M059J (cell line): ENCODE results near the gene TMCC2. TPM values are rescaled to one million over a fixed set of nuclear protein-coding genes. Genes with fewer than 3 reads are reported as not detected.

Source experiments
- DNase-seq: peaks from one replicate; pipeline ENCODE4 v3.0.0-alpha.2; 2012; ENCODE audit warnings: low read depth
- total RNA-seq: library from RNA; depleted of rRNA; stranded (reverse); fragments of >200 nt; shearing (Covaris generic); gene quantifications from 2 replicates; pipeline ENCODE4 v1.2.3, GENCODE V29; 2014

Gene TMCC2
- total RNA-seq, 1 experiment from 2014 or later: 2.7 TPM

DNA sequence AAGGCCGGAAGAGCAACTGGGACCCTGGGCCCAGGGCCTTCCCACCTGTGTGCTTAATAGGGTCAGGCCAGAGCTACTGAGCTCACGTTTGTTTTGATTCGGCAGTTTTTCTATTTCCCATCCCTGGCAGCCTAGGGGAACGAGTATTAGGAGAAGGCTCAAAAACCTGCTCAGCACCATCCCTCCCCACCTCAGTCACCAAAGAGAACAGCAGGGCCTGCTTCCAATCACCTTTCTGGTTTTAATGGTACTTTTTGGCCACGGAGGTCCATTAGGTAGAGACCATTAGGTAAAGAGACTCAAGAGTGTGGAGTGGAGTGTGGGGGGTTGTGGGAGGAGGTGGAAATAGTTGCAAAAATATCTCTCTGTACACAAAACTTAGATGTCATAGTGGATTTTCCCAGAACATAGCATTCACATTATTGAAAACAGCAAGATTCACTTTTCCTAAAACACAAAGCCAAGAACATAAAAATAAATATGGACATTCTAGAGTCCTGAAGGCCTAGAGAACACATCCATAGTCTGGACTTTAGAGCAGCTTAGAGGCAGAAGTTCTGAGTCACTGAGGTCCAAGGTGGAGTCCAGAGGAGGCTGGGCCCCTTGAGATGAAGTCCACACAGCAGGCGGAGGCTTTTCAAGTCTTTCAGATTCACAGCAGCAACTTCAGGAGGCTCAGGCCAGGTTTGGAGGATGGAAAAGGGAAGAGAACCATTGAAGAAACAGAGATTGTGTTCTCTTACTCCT is 74.3 kb downstream of the TMCC2 start:
- peak; percentile 59 for DNase-seq

DNA sequence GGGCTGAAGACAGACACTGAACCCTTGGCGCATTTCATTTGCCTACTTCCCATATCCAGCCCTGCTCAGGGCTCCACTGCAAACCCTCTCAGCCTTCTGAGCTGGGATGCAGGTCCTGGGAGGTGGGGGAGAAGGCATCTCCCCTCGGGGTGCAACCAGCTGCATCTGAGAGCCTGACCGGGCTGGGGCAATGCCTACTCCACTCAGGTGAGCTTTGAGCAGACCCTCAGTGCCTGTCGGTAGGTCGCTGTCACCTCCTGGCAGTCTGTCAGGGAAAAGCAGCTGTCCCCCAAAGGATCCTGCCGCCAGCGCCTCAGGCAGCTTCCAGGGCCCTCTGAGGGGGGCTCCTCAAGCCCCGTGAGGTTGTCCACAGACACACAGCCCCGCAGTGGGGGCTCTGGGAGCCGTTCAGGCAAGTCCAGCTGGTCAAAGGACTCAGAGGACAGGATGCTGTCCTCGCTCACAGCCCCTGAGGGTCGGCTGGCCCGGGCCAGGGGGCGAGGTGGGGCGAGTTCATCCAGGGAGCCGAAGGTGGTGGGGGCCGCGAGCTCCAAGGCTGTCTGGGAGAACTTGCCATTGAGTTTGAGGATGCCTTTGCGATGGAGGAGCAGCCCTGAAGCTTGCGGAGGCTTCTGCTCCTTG is 75.6 kb downstream of the TMCC2 start:
- DNase-seq: no peak

DNA sequence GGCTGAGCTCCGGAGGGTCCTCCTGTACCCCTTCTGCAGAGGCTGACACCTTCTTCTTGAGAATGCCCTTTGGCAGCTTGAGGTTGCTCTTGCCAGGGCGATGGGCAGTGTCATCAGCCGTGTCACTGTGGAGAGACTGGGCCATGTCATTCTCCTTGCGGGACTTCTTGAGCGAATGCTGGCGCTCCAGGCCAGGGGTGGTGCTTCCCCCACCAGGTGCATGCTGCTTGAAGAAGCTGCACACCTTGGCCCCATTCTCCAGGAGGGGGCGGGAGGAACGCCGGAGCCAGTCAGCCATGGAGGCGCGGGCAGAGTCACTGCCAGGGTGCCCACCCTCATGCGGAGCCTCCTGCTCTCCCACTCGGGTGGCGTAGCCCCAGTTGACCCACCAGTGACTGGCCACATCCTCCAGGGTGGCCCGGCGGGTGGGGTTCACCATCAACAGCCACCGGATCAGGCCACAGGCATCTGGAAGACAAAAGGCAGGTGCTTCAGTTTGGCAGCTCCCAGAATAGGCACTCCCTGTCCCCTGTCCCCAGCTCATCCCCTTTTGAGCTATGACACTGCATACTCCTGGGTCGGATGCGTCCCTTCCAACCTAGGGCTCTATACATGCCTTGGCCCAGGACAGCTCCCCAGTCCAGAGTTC is 76.4 kb downstream of the TMCC2 start:
- no peak for DNase-seq

DNA sequence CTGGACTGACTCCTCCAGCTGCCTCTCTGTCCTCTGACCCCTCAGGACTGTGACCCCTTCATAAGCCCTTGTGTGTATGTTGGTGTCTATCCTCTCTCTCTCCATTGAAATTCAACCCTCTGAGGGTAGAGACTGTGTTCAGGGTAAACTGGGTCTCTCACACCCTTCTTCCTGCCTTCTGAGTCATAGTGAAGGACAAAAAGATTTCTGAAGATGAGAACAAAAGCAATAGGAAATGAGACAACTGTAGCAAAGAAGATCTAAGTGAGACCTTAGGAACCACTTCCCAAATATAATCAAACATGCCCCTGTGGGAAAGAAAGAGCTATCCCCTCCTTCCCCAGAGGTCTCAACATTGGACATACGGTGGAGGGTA is 76.9 kb downstream of the TMCC2 start:
- no peak for DNase-seq

DNA sequence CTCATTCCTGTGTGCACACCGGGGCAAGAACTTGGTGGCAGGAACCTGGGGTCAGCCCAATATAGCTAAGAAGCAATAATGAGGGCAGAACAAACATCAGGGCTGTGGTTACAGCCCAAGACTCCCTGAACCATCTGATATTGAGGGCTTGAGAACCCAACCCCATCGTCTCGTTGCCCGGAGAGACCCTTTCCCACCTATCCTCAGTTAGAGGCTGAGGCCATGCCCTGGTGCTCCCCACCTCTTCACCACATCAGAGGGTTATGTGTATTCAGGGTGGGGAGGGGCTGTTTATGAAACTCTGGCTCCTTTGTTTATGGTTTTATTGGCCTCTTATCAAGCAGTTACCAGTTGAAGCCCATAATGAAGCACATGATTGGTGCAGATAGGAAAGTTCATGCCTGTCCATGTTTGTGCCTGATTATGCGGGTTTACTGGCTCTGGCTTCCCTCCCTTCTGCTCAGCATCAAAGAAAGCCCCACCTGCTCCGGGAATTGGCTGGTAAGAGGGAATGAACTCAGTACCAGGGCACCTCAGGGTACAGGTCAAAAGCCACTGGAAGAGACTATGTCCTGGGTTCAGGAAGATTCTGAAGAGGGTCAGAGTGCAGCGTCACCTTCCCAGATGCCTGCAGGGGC is 79.3 kb downstream of the TMCC2 start:
- no peak for DNase-seq

DNA sequence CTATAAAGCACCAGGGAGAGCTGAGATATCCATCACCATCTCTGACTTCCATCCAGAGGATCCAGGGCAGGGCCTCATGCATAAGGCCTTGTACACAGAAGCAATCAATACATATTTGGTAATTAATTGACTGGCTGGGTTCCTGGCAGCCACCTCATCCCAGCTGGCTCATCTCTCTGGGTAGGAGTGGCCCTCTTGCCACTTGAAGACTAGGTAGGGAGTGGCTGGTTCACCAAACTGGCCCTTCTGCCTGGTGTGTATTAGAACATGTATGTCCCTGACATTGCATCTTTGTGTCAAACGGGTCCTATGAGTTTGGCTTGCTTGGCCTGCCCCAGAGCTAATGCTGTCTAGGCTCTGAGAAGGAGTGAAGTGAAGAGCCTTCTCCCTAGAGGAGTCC is 82.0 kb downstream of the TMCC2 start:
- no peak for DNase-seq

DNA sequence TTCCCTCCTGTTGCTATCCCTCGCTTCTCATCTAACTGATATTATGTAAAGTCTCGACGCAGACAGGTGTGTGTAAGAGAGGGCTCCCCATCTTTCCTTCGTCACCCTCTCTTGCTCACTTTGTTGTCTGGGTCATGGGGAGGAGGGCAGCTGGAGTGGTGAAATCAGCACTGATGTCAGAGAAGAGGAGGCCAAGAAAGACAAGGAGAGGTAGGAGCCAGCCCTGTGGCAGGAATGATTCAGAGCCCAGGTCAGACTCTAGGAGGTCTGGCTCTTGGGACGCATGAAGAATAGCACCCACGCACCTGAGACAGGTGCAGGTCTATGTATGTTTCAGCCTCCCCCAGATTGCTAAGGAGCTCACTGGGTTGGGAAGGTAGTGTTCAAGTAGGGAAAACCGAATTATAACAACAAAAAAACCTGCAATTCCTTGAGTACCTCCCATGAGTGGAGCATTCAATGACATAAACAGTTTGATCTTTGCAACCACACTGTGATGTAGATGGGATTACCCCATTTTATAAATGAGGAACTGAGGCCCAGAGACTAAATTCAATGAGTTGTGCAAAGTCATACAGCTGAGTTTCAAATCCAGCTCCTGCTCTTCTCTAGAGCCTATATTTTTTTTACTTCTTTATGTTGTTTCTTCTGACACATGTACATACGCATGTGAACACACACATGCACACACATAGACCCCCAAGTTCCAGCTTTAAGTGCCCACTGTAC is 83.4 kb downstream of the TMCC2 start:
- no peak for DNase-seq

DNA sequence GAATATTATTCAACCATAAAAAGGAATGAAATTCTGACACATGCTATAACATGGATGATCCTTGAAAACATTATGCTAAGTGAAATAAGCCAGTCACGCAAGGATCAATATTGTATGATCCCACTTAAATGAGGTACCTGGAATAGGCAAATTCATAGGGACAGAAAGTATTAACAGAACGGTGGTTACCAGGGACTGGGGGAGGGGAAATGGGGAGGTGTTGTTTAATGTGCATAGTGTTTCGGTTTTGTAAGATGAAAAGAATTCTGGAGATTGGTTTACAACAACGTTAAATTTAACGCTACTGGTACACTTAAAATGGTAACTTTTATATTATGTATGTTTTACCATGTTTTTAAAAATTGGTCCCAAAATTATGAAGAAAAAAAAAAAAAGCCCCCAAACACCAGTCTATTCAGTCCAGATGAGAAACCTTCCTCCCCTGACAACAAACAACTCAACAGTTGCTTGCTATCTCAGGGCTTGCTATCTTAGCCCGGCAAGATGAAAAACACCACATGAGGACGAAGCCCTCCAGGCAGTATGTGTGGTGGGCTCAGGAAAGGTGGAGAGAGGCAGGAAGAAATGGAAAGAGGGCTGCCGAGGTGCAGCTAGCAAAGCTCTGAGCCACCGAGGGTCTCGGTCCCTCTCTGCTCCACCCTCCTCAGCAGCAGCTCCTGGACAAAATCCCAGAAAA is 85.3 kb downstream of the TMCC2 start:
- no peak for DNase-seq

DNA sequence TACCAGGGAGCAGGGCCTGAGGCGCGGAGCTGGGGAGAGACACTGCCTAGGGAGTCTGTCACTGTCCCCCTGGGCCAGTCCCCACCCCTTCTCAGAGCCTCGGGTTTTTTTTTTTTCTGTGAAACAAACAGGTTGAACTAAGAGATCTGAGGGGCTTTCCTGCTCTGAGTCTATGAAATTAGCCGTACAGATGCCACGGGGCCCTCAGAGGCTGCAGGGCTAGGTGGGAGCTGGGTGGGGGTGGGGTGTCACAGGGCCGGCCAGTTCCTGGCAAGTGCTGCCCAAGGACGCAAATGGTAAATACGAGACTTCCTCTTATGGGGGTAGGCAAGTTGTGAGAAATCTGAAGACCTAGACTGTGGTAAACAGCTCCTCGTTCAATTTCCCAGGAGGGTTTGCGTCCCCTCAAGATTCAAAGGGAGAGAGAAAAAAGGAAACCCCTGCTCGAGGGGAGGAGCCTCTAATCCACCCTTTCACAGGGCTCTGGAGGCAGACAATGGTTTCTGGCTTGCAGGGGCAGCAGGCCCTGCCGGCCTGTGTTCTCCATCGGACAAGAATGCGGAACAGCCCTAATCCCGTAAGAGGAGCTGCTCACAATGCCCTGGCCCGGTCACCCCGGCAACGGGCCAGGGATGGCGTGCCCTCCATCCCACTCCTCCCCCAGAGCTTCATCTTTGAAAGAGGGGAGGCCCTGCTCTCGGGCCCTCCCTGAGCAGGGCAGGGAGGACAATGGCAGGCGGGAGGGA is 86.0 kb downstream of the TMCC2 start:
- DNase-seq: peak; percentile 80

DNA sequence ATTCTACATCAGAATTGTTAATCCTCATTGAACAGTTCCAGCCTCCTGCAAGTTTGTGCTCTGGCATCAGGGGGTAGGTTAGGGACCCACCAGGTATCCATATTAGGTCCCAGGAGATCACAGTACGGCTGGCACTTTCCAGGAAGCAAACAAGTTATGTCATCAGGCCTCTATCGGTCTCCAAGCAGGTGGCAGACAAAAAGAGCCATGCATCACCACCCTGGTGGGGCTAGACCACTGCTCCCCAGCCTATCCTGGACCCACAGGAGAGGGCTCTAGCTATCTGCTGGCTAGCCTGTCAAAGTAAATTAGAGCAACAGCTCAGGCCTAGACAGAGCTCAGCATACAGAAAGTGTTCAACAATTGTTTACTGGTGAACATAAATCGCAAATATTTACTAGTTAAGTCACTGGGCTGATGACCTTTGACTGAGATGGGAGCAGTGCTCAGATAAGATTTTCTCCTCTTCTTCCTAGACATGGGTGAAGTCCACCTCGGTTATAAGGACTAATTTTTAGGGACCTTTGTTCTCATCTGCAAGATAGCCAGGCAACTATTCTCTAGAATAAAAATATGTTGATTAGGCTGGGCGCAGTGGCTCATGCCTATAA is 87.4 kb downstream of the TMCC2 start:
- DNase-seq: no peak

DNA sequence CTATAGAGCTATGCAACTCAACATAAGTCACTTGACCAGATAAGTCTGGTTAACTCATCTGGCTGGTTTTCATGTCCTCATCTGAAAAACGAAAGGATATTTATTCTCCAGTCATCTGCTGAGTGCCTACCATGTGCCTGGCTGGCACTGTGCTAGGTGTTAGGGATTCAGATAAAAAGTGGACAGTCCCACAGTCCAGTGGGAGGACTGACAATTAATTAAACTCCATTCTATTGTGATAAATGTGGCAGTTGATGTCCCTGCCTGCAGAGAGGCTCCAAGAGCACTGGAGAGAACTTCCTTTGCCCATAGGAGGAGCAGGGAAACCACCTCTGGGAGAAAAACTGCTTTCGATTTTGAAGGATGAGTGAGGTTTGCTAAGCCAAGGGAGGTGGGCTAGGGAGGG is 88.4 kb downstream of the TMCC2 start:
- peak; percentile 18 for DNase-seq

DNA sequence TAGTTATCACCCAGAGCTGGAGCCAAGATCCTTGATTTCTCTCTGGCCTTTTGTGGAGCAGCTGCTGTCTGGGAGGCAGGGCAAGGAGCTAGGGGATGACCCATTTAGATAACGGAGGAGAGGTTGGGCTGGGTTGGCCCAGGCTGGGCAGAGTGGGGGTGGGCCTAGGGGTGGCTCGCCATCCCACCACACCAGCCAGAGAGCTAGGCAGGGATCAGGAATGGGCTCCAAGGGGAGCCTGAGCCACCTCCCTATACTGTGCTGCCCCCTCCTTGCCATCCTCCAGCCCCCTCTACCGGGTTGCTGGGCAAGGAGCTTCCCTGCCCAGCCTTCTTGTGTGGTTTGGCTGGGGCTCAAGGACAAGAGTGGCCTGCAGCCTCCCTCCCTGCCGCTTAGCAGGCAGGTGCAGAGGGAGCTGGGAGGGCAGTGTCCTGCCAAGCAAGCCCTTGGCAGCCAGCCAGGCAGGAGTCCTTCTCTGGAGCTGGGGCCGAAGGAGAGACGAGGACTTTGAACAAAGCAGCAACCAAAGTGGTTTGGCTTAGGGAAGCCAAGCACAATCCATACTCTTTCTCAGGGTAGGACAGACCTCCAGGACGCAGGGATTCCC is 89.7 kb downstream of the TMCC2 start:
- DNase-seq: peak; percentile 92

DNA sequence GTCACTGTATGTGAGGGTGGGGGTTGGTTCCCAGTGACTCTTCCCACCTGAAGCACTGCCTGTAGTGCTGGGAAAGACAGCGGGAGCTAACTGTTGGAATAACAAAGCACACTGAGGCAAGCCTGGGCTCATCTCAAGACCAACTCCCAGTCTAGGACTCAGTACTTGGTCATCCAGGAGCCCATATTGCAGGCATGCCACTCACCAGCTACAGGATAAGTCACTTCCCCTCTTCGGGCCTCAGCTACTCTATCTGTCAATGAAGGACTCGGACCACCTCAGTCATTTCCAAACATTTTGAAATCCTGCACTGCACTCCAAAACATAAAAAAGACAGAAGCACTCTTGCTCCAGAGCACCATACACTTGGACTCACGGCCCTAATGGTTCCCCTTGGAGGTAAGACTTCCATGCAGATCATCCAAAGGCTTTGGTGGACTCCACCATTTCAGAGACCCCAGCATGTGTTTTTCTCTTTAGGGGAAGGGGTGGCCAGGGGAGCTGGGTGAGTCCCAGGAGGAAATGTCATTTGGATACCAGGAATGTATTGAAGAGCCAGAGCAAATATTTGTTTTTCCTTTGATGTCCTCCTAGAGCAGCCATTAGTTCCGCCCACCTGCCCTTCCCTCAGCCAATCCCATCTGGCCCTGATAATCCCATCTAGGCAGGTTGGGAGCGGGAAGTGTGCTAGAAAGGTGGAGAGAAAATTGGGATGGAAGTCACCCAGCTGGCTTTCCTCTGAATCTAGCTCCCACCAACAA is 90.7 kb downstream of the TMCC2 start:
- DNase-seq: no peak

DNA sequence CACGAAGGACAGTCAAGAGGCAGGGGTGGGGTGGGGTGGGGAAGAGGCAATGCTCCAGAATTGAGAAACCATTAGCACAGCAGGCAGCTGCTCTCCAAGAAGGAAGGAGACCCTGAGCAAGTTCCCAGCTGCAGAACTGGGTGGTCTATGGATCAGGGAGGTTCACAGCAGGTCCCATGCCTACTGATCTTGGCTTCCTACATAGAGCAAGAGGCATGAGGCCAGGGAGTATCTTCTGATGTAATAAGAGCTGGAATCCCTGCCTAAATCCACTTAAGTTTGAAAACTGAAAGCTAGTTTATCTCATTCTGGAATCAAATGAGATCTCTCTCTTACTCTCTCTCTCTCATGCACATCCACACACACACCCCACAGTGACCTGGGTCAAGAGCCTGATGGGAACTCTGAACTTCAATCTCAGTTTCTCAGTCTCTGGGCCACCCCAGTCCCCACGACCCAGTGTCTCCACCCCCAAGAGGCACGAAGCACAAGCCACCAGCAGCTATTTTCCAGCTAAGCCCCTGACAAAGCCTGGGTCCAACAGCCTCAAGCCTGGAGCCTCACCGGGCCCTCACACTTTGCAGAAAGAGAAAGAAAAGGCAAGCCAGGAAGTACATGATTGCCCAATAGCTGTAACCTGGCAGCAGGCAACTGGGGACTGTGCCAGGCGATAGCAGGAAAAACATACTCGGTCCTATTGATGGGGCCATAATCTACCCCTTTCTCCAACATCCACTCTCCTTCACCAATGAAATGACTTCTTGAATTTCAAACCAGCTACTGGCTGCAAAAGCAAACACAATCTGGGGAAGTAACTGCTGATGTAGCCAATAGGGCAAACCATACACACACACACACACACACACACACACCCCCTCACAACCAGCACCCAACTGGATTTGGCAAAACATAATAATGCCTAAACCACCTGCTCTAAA is 91.6 kb downstream of the TMCC2 start:
- peak; percentile 89 for DNase-seq

DNA sequence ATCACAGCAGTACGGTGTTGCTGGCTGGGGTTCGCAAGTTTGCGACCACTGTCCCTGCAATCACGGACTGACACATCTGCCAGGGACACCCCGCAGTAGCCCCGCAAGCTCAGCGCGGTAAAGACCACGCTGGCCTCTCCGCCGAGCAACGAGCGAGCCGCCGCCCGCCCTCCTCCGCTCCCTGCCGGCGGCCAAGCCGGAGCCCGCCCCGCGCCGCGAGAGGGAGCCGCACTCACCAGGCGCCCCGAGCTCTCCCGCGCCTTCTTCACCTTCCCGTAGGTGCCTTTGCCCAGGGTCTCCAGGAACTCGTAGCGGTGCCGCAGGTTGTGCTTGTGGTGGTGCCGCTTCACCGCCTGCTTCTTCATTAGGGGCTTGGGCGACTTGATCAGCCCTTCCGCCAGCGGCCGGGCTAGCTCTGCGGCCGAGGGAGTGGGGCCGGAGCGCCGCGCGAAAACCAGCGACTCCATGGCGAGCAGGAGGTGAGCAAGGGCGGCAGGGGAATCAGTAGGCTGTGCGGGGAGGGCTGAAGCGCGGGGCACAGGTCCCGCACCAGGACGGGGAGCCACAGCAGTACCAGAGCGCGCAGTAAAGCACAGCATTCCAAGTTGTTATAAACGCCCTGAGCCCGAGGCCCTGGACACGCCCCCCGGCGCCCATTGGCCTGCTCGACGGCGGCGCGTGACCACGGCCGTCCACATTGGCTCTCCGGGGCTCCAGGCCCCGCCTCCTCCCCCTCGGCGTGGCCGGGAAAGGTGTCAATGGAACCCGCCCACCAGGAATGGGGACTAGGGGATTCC is 93.6 kb downstream of the TMCC2 start, which contains the start of gene NUAK2:
Gene NUAK2 (minus strand): TSS at position 584 of the 797 bp plus-strand sequence. CDS start 117 bp downstream, at position 467.
- DNase-seq: peak; percentile 88

DNA sequence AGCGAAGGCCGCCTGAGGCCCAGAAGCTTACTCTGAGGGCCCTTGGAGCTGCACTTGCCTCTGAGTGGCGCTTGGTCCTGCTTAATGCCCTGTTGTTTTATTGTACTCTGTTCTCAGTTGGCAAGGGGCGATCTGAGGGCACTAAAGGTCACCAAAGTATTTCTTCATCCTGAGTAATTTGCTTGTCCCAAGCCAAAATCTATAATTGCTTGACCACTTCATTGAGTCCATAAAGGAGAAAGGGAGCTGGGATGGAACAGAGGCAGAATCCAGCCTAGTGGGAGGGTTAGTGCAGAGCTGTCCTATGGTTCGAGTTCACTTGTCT is 94.2 kb downstream of the TMCC2 start:
- DNase-seq: no peak
